UCSD-AML1 (cell line): ENCODE data around the gene H1-8.
"Not testable (repeated sequence)": the region's sequence is repeated elsewhere in the genome, so short reads cannot be mapped to it uniquely, and the experiment has no call there.

ENCODE experiments used
- DNase-seq: peaks from one replicate; lab custom pipeline; 2025; ENCODE audit not compliant: unreplicated experiment; lab: John Stamatoyannopoulos, UW

Gene H1-8

GRCh38 chr3:129543156-129543790 is at the start of gene H1-8:
Gene H1-8, plus strand, starts transcription at chr3:129543175. Its CDS starts 44 bp downstream, at chr3:129543219.
- DNase-seq = no peak

- DNase-seq = no peak
Observed at GRCh38 chr3:129493206-129493605, 49.8 kb upstream of the H1-8 start.

- not testable (repeated sequence) for DNase-seq
Observed at GRCh38 chr3:129494499-129494898, 48.5 kb upstream of the H1-8 start.

- not testable (repeated sequence) for DNase-seq
Observed at GRCh38 chr3:129495006-129495639, 47.9 kb upstream of the H1-8 start.

- DNase-seq = not testable (repeated sequence)
Observed at GRCh38 chr3:129497876-129498275, 45.1 kb upstream of the H1-8 start.

GRCh38 chr3:129498603-129499488 is 44.1 kb upstream of the H1-8 start:
- not testable (repeated sequence) for DNase-seq

- DNase-seq = not testable (repeated sequence)
Observed at GRCh38 chr3:129499604-129500333, 43.2 kb upstream of the H1-8 start.

- DNase-seq = no peak
Observed at GRCh38 chr3:129500334-129500658, 42.7 kb upstream of the H1-8 start.

- DNase-seq = no peak
Observed at GRCh38 chr3:129501630-129502029, 41.3 kb upstream of the H1-8 start.

- no peak for DNase-seq
Observed at GRCh38 chr3:129502641-129503408, 40.1 kb upstream of the H1-8 start.

GRCh38 chr3:129503471-129504291 is 39.3 kb upstream of the H1-8 start:
- DNase-seq = no peak

- DNase-seq = no peak
Observed at GRCh38 chr3:129504471-129505100, 38.4 kb upstream of the H1-8 start.

GRCh38 chr3:129505341-129505740 is 37.6 kb upstream of the H1-8 start:
- DNase-seq = no peak

- DNase-seq = no peak
Observed at GRCh38 chr3:129506231-129506742, 36.7 kb upstream of the H1-8 start.

- no peak for DNase-seq
Observed at GRCh38 chr3:129507181-129507831, 35.7 kb upstream of the H1-8 start.

GRCh38 chr3:129512595-129512994 is 30.4 kb upstream of the H1-8 start:
- DNase-seq = no peak

- DNase-seq = no peak
Observed at GRCh38 chr3:129513705-129514104, 29.3 kb upstream of the H1-8 start.

GRCh38 chr3:129514110-129514509 is 28.9 kb upstream of the H1-8 start:
- no peak for DNase-seq
